Measurements from ENCODE around the gene NOM1. TPM values are rescaled to one million over a fixed set of nuclear protein-coding genes. Genes with fewer than 3 reads are reported as not detected.

Gene NOM1
- total RNA-seq, 6 experiments from 2014 or later, result 13.1 to 21.1 (median 14.9) TPM

DNA sequence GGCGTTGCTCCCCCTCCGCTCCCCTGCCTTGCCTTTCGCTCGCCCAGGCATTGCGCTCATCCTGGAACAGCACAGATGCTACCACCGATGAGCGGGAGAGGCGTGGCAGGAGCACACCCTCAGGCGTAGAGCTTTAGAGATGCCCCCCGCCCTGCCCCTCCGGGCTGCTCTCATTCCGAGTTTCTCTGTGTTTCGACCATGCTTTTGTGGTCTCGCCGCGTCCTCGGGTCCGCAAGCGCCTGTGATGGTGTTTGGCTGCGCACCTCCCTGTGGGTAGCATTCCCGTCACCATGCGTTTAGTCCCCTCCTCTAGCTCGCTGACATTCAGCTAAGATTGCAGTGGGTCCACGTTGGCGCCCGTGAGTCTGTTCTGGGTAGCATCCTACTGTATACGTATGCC lies 18.7 kb downstream of the NOM1 start:
- Mint-ChIP-seq H3K36me3 (ENCODE audit: low read depth) (peaks cover 18% of the 10 kb centered on the region; the same call in 1 of the 2 replicates), H3K27ac (no peak overlapping the region), H3K9me3 (no peaks in the 10 kb centered on the region), H3K4me3 (no peak overlapping the region), H3K4me1 (ENCODE audit: low read depth) (no peaks in the 10 kb centered on the region; the same call in 1 of the 2 replicates), H3K27me3 (ENCODE audit: insufficient read depth) (no peaks in the 10 kb centered on the region; the same call in 1 of the 2 replicates)
- TF ChIP-seq, protein P1, sequence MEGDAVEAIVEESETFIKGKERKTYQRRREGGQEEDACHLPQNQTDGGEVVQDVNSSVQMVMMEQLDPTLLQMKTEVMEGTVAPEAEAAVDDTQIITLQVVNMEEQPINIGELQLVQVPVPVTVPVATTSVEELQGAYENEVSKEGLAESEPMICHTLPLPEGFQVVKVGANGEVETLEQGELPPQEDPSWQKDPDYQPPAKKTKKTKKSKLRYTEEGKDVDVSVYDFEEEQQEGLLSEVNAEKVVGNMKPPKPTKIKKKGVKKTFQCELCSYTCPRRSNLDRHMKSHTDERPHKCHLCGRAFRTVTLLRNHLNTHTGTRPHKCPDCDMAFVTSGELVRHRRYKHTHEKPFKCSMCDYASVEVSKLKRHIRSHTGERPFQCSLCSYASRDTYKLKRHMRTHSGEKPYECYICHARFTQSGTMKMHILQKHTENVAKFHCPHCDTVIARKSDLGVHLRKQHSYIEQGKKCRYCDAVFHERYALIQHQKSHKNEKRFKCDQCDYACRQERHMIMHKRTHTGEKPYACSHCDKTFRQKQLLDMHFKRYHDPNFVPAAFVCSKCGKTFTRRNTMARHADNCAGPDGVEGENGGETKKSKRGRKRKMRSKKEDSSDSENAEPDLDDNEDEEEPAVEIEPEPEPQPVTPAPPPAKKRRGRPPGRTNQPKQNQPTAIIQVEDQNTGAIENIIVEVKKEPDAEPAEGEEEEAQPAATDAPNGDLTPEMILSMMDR (IDR thresholded peaks at IDR 0.05), result no peak
- DNase-seq, result no peak

GRCh38 chr7:156969972-156970420 lies 20.5 kb downstream of the NOM1 start:
- TF ChIP-seq, protein P1 (IDR thresholded peaks at IDR 0.05), result peak; percentile 83
- no peaks in the 10 kb centered on the region; the same call in 1 of the 2 replicates for H3K4me1 Mint-ChIP-seq (ENCODE audit: low read depth)
- H3K36me3 Mint-ChIP-seq (ENCODE audit: low read depth), result peaks cover 8% of the 10 kb centered on the region; the same call in 1 of the 2 replicates
- no peak for DNase-seq
- no peaks in the 10 kb centered on the region for H3K9me3 Mint-ChIP-seq
- no peak overlapping the region for H3K4me3 Mint-ChIP-seq
- no peak overlapping the region for H3K27ac Mint-ChIP-seq
- H3K27me3 Mint-ChIP-seq (ENCODE audit: insufficient read depth), result no peaks in the 10 kb centered on the region; the same call in 1 of the 2 replicates

DNA sequence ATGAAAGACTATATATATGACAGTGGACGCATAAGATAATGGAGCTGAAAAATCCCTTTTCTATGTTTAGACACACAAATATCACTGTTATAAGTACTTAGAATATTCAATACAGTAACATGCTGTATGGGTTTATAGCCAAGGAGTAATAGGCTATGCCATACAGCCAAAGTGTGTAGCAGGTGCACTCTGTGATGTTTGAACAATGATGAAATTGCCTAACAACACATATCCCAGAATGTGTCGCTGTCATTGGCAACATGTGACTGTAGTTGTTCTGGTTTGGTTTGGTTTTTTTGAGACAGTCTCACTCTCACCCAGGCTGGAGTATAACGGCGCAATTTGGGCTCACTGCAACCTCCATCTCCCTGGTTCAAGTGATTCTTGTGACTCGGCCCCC lies 26.1 kb downstream of the NOM1 start:
- TF ChIP-seq, protein P1 (IDR thresholded peaks at IDR 0.05), result no peak
- Mint-ChIP-seq H3K36me3 (ENCODE audit: low read depth) (peaks cover 8% of the 10 kb centered on the region; the same call in 1 of the 2 replicates), H3K4me1 (ENCODE audit: low read depth) (no peaks in the 10 kb centered on the region), H3K27ac (no peak overlapping the region), H3K9me3 (peaks cover 10% of the 10 kb centered on the region; the same call in 1 of the 2 replicates), H3K4me3 (no peak overlapping the region), H3K27me3 (ENCODE audit: insufficient read depth) (no peaks in the 10 kb centered on the region)
- DNase-seq, result no peak

DNA sequence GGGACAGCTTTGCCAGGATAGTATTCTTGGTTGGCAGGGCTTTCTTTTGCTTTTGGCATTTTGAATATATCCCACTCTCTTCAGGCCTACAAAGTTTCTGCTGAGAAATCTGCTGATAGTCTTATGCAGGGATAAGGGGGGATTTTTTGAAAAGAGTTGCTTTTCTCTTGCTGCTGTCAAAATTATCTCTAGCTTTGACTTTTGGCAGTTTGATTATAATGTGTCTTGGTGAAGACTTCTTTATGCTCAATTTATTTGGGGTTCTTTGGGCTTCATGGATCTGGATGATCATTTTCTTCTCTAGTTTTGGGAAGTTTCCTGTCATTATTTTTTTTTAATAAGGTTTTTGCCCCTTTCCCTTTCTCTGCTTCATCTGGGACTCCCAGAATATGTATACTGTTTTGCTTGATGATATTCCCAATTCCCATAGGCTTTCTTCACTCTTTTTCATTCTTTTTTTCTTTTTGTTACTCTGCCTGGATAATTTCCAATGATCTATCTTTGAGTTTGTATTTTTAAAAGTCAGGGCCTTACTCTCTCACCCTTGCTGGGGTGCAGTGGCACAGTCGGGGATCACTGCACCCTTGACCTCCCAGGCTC lies 29.6 kb downstream of the NOM1 start:
- H3K27me3 Mint-ChIP-seq (ENCODE audit: insufficient read depth), result no peaks in the 10 kb centered on the region
- H3K36me3 Mint-ChIP-seq (ENCODE audit: low read depth), result no peaks in the 10 kb centered on the region; the same call in 1 of the 2 replicates
- TF ChIP-seq, protein P1 (IDR thresholded peaks at IDR 0.05), result no peak
- peaks cover 3% of the 10 kb centered on the region for H3K4me1 Mint-ChIP-seq (ENCODE audit: low read depth)
- DNase-seq, result no peak
- no peak overlapping the region for H3K4me3 Mint-ChIP-seq
- H3K27ac Mint-ChIP-seq, result no peak overlapping the region
- H3K9me3 Mint-ChIP-seq, result peaks cover 10% of the 10 kb centered on the region; the same call in 1 of the 2 replicates

DNA sequence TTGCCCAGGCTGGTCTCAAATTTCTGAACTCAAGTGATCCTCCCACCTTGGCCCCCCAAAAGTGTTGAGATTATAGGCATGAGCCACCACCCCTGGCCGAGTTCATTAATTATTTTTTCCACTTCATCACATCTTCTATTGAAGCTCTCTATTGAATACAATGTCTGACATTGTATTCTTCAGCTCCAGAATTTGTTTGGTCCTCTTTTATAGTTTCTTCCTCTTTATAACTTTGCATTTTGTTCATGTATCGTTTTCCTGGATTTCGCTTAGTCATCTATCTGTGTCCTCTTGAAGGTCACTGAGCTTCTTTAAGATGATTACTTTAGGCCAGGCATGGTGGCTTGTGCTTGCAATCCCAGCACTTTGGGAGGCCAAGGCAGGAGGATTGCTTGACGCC lies 30.2 kb downstream of the NOM1 start:
- no peak for DNase-seq
- H3K36me3 Mint-ChIP-seq (ENCODE audit: low read depth), result no peaks in the 10 kb centered on the region; the same call in 1 of the 2 replicates
- H3K27me3 Mint-ChIP-seq (ENCODE audit: insufficient read depth), result no peaks in the 10 kb centered on the region
- no peak overlapping the region for H3K4me3 Mint-ChIP-seq
- no peak overlapping the region for H3K27ac Mint-ChIP-seq
- peaks cover 9% of the 10 kb centered on the region for H3K4me1 Mint-ChIP-seq (ENCODE audit: low read depth)
- peaks cover 10% of the 10 kb centered on the region; the same call in 1 of the 2 replicates for H3K9me3 Mint-ChIP-seq
- TF ChIP-seq, protein P1 (IDR thresholded peaks at IDR 0.05), result no peak
